GM12892 (cell line): ENCODE data around the gene PCED1B.

Experiments used
- POLR2A ChIP-seq: IDR thresholded peaks from 2 replicates; pipeline ENCODE4 v1.6.1; 2011; ENCODE audit warnings: low read depth, low read length, control low read depth
- POLR2AphosphoS5 ChIP-seq: IDR thresholded peaks from 2 replicates; pipeline ENCODE4 v1.6.1; 2011; ENCODE audit warnings: low read depth, low read length, control low read depth

- TF ChIP-seq POLR2A = no peak
- no peak for TF ChIP-seq POLR2AphosphoS5
Observed at GRCh38 chr12:47192051-47192450, 112.6 kb downstream of the PCED1B start.
